ENCODE data around the gene PHKA1.

DNA sequence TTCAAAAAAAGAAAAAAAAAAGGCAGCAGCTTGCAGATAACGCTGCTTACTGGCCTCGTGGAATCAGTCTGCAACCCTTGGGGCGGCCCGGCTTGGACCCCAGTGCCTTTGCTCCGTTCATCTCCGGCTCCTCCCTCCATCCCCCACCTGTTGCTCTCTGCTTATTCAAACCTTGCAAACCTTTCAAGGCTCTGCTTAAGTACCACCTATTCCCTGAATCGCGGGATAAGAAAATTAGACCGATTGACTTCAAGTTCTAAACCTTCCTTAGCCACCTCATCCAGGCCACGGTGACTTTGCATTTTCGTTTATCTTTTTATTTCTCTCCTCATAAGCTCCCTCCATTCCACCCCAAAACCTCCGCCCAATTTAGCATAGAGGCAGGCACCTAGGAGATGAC, 1.4 kb upstream of the PHKA1 start:
- TF ChIP-seq, protein P1, sequence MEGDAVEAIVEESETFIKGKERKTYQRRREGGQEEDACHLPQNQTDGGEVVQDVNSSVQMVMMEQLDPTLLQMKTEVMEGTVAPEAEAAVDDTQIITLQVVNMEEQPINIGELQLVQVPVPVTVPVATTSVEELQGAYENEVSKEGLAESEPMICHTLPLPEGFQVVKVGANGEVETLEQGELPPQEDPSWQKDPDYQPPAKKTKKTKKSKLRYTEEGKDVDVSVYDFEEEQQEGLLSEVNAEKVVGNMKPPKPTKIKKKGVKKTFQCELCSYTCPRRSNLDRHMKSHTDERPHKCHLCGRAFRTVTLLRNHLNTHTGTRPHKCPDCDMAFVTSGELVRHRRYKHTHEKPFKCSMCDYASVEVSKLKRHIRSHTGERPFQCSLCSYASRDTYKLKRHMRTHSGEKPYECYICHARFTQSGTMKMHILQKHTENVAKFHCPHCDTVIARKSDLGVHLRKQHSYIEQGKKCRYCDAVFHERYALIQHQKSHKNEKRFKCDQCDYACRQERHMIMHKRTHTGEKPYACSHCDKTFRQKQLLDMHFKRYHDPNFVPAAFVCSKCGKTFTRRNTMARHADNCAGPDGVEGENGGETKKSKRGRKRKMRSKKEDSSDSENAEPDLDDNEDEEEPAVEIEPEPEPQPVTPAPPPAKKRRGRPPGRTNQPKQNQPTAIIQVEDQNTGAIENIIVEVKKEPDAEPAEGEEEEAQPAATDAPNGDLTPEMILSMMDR (IDR thresholded peaks at IDR 0.05), result no peak
- TF ChIP-seq EZH2 (IDR thresholded peaks at IDR 0.05; ENCODE audit: borderline replicate concordance, insufficient read depth, low read depth, low read length, poor library complexity, severe bottlenecking), result no peak
